SK-N-DZ (cell line): ENCODE results near the gene ATXN2.

Source experiments
- DNase-seq: peaks from one replicate; pipeline ENCODE4 v3.0.0-alpha.2; 2015; ENCODE audit warnings: low spot score

ATXN2 gene

DNA sequence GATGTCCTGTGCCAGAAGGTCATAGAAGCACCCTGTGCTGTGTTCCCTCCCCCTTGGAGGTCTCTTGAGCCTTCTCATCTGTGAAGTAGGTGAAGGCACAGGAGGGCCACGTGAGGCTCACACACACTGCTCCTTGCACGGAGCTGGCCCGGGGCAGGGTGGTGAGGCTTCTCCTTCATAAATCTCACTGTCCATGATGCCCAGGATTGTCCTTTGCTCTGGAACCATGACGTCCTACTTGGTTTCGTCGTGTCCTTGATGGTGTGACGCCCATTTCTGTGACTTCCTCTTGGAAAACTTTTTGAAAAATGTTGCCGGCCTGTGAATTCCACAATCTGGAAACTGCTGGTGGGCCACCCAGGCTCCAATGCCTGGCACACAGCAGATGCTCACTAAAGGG, 159.0 kb downstream of the ATXN2 start:
- no peak for DNase-seq

DNA sequence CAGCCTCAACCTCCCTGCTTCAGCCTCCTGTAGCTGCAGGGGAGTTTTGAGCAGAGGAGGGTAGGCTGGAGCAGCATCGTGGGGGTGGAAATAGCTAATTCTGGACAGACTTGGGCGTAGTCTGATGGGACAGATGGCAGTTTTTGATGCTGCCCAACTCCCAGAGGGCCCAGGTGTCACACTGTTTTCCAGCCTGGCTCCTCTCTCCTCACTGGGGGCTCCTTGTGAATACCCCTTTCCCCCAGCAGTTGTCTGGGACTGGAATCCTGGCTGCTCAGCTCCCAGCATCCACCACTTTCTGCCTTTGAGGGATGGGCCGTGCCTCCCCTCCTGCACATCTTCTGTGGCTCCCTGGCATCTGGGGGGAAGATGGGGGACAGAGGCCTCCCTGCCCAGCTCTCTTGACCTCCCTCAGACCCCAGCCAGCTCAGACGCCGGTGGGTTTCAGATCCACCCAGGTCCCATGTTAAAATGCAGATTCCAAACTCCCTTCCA, 159.4 kb downstream of the ATXN2 start:
- DNase-seq: no peak

DNA sequence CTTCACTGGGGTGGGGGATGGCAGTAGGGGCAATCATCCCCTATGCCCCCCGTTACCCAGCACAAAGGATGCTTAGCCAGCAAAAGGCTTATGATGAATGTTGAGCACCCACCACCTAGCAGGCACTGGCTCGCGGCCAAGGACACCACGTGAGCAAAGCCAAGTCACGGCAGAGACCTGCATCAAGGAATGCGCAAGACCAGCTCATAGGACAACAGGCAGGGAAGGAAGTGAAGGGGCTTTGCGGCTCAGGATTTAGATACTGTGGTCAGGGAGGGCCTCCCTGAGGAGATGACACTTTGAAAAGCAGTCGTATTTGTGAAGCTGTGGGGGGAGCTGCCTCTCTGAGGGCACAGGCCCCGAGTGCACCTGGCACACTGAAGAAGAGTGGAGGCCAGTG, 160.6 kb downstream of the ATXN2 start:
- DNase-seq: no peak

DNA sequence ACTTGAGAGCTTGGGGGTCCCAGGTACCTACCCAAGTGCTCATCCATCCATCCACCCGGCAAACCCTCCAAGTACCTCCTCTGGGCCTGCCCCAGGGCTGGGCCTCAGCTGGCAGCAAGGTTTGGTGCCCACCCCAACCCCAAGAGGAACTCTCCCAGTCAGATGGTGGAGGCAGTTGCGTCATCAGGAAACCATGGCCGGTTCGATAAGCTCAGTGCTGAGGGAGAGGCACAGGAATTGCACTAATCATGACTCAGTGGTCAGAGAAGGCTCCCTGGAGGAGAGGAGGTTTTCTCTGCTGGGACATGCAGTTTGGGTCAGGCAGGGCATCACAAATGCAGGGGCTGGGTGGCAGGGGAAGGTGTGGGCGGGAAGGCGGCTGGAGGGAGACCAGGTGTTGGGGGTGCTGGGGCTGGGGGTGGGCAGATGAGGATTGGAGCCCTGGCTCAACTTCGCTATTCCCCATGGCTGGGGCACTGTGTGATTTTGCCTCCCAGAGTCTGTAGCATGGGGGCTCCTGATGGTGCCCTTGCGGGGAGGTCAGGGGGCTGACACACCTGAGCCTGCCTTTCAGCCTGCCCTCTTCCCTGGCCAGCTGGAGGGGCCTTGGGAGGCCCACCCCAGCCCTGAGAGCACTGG, 161.2 kb downstream of the ATXN2 start:
- DNase-seq: no peak

- DNase-seq: no peak
Measured at GRCh38 chr12:111436811-111437210, 162.3 kb downstream of the ATXN2 start.

DNA sequence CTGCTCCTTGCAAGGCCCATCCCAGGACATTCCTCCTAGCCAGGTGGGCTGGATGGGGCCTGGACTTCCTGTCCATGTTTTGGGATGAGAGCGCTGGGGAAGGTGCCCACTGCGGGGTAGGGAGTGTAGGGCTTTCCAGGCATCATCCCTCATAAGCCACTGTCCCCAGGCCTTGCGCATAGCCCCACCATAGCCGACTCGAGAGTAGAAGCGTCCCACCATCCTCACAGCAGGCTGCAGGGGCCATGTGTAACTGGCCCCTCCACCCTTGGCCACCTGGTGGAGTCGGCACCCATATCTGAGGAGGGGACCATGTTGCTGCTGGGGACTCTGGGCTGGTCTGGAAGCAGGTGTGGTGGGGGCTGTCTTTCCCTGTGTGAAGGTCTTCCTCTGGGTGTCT, 162.8 kb downstream of the ATXN2 start:
- no peak for DNase-seq

DNA sequence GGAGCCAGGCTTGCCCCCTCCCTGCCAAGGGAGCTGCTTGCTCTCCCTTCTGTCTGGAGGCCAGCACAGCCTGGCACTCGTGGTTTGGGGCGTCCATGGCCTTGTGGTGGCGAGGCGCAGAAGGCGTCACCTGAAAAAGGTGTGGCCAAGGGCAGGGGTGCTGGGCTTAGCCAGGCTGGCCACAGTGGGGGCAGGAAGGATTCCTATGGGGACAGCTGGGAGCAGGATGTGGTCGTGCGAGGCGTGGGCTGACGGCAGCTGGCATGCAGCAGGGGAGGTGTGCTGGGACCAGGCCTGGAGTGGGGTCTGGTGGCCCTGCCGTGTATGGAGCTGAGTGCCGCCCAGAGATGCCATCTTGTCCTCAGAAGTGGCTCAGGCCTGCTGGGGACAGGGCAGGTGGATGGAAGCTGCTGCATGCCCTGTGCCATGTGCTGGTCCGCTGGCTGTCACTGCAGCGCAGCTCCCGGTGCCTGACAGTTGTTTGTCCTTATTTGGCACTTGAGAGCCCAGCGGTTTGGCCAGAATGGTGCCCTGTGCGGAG, 163.4 kb downstream of the ATXN2 start:
- DNase-seq: no peak

DNA sequence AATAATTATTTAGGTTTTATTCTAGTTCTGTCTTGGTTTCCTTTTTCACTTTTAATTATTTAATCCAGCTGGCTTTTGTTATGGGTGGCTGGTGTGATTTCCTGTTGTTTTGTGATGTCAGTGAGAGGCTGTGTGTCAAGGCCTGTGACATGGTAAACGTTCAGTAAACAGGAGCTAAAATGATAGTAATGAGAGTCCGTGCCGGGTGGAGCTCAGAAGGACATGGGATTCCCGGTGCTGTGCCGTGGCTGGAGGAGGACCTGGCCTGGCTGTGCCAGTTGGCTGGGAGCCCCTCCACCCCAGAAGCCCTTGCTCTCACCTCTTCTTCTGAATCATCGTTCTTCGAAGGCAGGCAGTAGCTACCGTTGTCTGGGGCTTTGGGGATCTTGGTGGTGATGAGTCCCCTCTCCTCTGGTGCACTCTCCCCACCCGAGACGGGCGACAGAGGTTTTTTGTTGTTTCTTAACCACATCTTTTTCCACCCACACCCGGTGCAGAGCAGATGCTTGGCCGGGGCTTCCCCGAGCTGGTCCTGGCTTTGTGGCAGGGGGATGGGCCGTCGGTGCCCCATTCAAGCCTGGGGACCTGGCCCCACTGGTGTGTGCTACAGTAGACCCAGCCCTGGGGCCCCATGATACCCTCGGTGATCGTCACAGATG, 164.3 kb downstream of the ATXN2 start:
- no peak for DNase-seq

- no peak for DNase-seq
Measured at GRCh38 chr12:111434049-111434448, 165.1 kb downstream of the ATXN2 start.

DNA sequence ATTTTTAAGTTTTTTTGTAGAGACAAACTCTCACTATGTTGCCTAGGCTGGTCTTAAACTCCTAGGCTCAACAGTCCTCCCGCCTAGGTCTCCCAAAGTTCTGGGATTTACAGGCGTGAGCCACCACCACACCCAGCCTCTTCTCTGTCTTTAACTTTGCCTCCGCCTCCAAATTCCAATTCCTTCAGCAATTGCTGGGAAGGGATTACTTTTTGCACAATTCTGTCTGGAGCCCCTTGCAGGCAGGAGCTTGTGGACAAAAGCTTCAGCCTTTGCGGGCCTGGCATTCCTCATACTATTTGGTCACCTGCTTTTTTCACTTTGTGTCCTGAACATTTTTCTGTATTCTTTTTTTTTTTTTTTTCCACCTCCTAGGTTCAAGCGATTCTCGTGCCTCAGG, 167.3 kb downstream of the ATXN2 start:
- DNase-seq: no peak

DNA sequence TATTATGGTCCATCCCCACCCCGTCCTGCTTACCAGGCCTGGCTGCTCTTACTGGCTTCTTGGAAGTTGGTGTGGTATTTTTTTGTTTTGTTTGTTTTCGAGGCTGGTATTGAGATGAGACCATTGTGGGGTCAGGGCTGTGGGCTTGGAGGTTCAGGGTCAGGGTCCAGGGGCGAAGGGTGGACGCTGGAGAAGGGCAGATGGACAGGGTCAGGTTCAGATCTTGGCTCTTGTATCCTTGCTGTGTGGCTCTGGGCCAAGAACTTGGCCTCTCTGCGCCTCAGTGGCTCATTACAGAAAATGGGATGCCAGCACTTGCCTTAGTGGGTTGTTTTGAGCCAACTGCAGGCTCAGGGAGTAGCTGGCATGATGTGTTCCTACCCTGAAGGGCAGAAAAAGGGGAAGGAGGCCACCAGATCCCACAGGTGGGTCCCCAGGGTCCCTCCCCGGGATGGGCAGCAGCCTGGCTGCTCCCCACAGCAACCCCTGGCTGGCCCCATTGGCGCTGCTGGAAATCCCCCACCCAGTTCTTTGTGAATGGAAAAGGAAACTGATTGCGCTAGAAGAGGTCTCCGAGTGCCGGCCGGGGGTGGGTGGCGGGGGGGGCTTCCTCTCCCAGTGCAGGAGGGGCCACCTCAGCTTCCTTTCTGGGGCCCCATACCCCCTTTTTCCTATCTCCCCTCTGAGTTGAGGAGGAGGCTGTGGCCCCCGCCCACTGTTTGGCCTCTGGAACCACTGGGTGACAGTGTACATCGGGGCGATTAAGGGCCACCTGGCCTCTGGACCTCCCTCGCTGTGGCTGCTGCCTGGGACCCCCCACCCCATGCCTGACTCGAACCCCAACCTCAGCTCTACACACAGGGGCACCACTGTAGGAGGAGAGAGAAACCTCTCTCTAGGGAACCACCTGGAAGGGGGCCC, 168.4 kb downstream of the ATXN2 start:
- no peak for DNase-seq

DNA sequence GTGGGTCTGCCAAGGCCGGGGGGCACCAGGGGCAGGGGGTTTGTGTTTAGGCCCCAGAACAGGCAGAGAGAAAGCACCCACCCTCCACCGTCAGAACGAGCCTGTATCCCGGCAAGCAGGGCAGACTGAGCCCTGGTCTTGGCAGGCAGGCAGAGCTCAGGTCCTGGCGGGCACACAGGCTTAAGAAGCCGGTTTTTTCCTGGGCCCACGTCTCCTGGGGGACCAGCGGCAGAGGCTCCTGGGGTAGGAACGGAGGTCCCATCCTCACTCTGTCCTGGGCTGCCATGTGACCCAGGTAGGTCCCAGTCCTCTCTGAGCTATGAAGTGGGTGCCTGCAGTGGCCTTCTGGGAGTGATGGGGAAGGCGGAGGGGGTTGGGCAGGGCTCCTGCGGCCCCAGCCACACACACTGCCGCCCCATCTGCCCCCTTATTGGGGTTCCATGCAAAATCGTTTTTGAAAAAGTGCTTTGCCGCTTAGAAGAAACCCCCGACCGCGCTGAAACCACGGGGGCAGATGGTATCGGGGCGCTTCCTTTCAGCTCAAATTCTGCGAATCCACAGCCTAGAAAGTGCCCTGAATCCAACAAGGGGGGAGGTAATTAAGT, 169.2 kb downstream of the ATXN2 start:
- DNase-seq: no peak

DNA sequence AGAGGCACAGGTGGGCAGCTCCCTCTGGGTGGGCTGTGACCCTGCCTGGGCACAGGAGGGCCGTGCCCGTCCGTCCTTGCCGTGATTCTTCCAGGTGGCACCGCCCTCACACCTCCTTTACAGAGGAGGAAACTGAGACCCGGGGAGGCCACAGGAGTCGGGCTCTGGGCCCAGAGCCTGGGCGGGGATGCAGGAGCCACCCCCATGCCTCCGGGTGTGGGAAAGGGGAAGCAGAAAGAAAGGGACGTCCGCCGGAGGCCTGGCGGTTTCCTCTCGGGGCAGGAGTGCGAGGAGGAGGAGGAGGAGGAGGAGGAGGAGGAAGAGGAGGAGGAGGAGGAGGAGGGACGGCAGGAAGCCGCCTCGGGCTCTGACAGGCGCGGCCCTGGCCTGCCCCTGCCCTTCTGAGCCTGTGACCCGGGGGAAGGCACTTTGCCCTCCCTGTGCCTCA, 170.4 kb downstream of the ATXN2 start:
- DNase-seq: no peak

GRCh38 chr12:111428081-111428727, 170.9 kb downstream of the ATXN2 start:
- no peak for DNase-seq

GRCh38 chr12:111427417-111428074, 171.6 kb downstream of the ATXN2 start:
- DNase-seq: no peak

DNA sequence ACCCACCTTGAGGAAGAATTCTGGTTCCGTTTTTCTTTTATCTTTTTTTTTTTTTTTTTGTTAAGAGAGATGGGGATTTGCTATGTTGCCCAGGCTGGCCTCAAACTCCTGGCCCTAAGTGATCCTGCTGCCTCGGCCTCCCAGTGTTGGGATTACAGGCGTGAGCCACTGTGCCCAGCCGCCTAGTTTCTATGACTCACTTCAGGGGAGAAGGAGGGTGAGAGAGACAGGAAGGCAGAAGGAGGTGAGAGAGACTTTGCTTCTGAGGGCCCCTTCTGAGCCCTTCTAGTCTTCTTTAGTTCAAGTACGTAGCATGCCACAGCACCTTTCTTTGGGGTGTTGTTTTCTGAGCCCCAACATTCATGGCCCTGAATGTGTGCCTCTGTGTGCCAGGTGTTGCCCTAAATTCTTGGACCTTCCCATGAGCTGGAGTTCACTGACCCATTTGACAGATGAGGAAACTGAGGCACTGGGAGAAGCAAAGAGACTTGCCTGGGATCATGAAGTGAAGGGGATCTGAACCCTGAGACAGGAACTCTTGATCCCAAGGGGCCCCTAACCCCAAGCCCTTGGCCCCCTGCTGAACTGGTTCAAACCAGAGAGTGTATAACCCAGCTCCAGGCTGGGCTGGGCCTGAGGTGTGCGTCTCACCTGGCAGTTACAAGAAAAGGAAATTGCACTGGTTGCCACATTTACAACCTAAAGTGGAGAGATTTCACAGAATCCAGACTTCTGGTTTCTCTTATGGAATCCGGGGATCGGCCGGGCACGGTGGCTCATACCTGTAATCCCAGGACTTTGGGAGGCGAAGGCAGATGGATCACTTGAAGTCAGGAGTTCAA, 172.6 kb downstream of the ATXN2 start:
- no peak for DNase-seq

GRCh38 chr12:111425655-111426054, 173.5 kb downstream of the ATXN2 start:
- DNase-seq: no peak

- no peak for DNase-seq
Measured at GRCh38 chr12:111424793-111425251, 174.3 kb downstream of the ATXN2 start.

DNA sequence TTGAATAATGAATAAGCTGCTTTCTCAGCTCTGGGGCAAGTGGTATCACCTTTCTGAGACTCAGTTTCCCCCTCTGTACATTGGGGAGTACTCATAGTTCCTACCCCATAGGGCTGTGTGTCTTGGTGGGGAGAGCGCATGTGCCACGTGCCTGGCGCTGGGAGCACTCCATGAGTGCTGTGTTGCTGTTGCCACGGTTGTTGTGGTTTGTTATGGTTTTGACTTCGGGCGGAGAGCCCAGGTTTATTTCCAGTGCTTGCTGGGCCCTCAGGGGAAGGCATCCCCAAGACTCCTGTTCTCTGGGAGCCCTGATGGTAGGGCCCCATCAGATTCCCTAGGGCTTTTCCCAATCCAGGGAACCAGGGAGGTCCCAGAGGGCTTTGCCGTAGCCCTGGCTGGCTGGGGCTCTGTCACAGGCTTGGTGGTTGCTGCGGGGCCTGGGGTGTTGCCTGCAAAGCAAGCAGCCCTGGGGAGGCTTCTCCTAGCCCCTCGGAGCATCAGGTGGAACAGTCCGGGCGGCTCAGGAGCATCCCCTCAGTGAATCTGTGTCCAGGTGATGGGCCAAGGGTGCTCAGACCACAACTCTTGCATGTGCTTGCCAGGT, 174.8 kb downstream of the ATXN2 start:
- DNase-seq: no peak
